Activated CD4-positive, alpha-beta memory T cell treated with anti-CD3 and anti-CD28 coated beads for 36 hours (primary cell): ENCODE results near the gene SURF2. TPM values are rescaled to one million over a fixed set of nuclear protein-coding genes. Genes with fewer than 3 reads are reported as not detected.

Experiments
- CTCF ChIA-PET: fragments of 350-600 bp; sonication (Branson Sonifier 250); formaldehyde crosslinking; loops from one replicate; lab custom pipeline; 2021; ENCODE audit warnings: antibody characterized with exemption, inconsistent platforms; lab: Charles Lee
- POLR2A ChIA-PET: fragments of 350-600 bp; sonication (Branson Sonifier 250); formaldehyde crosslinking; loops from one replicate; lab custom pipeline; 2021; ENCODE audit warnings: antibody characterized with exemption; lab: Charles Lee
- DNase-seq: peaks from one replicate; pipeline ENCODE4 v3.0.0-alpha.2; 2020
- H3K27ac Mint-ChIP-seq: one replicate; pipeline ENCODE4 v1.8.0; 2021; ENCODE audit warnings: mixed read lengths
- H3K27me3 Mint-ChIP-seq: one replicate; pipeline ENCODE4 v1.8.0; 2021; ENCODE audit warnings: mixed read lengths
- H3K36me3 Mint-ChIP-seq: one replicate; pipeline ENCODE4 v1.8.0; 2021; ENCODE audit warnings: mixed read lengths
- H3K4me1 Mint-ChIP-seq: one replicate; pipeline ENCODE4 v1.8.0; 2021; ENCODE audit warnings: low read depth, mixed read lengths
- H3K4me3 Mint-ChIP-seq: one replicate; pipeline ENCODE4 v1.8.0; 2021; ENCODE audit warnings: mild to moderate bottlenecking, mixed read lengths
- H3K9me3 Mint-ChIP-seq: one replicate; pipeline ENCODE4 v1.8.0; 2021; ENCODE audit warnings: mixed read lengths
- intact Hi-C: fragments of 100-400 bp; cut with micrococcal nuclease; formaldehyde crosslinking; loops from one replicate; pipeline ENCODE4 v1.15.1; 2023
- total RNA-seq, 2 experiments: library from RNA; stranded (reverse); gene quantifications; one replicate each; pipeline ENCODE4 v1.2.3, GENCODE V29; 2021

Gene SURF2
- total RNA-seq, 2 experiments from 2014 or later = 12.5 to 15.5 TPM

- H3K27me3 Mint-ChIP-seq = no peaks in the 10 kb centered on the region
- DNase-seq = peak; percentile 75
- POLR2A ChIA-PET = interaction anchor here (0.9 to 1.0 kb wide), 2 partner anchors 12 to 29 kb away, joined by 3 read pairs; no protein-coding TSS in a partner anchor
- H3K4me1 Mint-ChIP-seq = peaks cover 14% of the 10 kb centered on the region
- H3K36me3 Mint-ChIP-seq = peaks cover 27% of the 10 kb centered on the region
- CTCF ChIA-PET = interaction anchor here (0.8 to 2.4 kb wide), 10 partner anchors 46 to 218 kb away, joined by 3 to 8 read pairs (median 4); partner anchors contain the start of genes MED22, RPL7A, SURF1 and SURF2
- intact Hi-C loops = loop anchor here (5.0 to 10.0 kb wide), 3 partner anchors 49 to 219 kb away; partner anchors contain the start of genes SURF1 and SURF2
- H3K4me3 Mint-ChIP-seq = no peak overlapping the region
- no peaks in the 10 kb centered on the region for H3K9me3 Mint-ChIP-seq
- no peak overlapping the region for H3K27ac Mint-ChIP-seq
These were observed 47.6 kb downstream of the SURF2 start for GRCh38 chr9:133403766-133404453.

GRCh38 chr9:133404454-133405002 is 48.2 kb downstream of the SURF2 start:
- intact Hi-C loops = loop anchor here (5.0 to 10.0 kb wide), 3 partner anchors 50 to 220 kb away; partner anchors contain the start of genes SURF1 and SURF2
- Mint-ChIP-seq H3K4me3 (no peak overlapping the region), H3K9me3 (no peaks in the 10 kb centered on the region), H3K4me1 (peaks cover 14% of the 10 kb centered on the region), H3K27me3 (no peaks in the 10 kb centered on the region), H3K36me3 (peaks cover 27% of the 10 kb centered on the region), H3K27ac (no peak overlapping the region)
- CTCF ChIA-PET = interaction anchor here (0.8 to 2.4 kb wide), 9 partner anchors 46 to 218 kb away, joined by 3 to 8 read pairs (median 4); partner anchors contain the start of genes MED22, RPL7A, SURF1 and SURF2
- POLR2A ChIA-PET = interaction anchor here (0.9 kb wide), 1 partner anchor 29 kb away, joined by 3 read pairs; no protein-coding TSS in a partner anchor
- no peak for DNase-seq

GRCh38 chr9:133405508-133406438 is 49.4 kb downstream of the SURF2 start:
- Mint-ChIP-seq H3K4me3 (no peak overlapping the region), H3K27ac (no peak overlapping the region), H3K4me1 (peaks cover 14% of the 10 kb centered on the region), H3K27me3 (no peaks in the 10 kb centered on the region), H3K9me3 (no peaks in the 10 kb centered on the region), H3K36me3 (peaks cover 35% of the 10 kb centered on the region)
- DNase-seq = no peak
- CTCF ChIA-PET = interaction anchor here (0.9 to 1.2 kb wide), 3 partner anchors 11 to 81 kb away, joined by 3 to 7 read pairs (median 4); no protein-coding TSS in a partner anchor
- intact Hi-C loops = loop anchor here (1.0 to 10.0 kb wide), 3 partner anchors 51 to 221 kb away; partner anchors contain the start of genes SURF1 and SURF2
- POLR2A ChIA-PET = no interaction called here

GRCh38 chr9:133406480-133407307 is 50.3 kb downstream of the SURF2 start:
- Mint-ChIP-seq H3K9me3 (no peaks in the 10 kb centered on the region), H3K4me1 (peaks cover 14% of the 10 kb centered on the region), H3K36me3 (peaks cover 35% of the 10 kb centered on the region), H3K27ac (peak overlapping the region; percentile 83), H3K4me3 (no peak overlapping the region), H3K27me3 (no peaks in the 10 kb centered on the region)
- intact Hi-C loops = loop anchor here (1.0 to 10.0 kb wide), 5 partner anchors 15 to 222 kb away; partner anchors contain the start of genes SURF1 and SURF2
- CTCF ChIA-PET = interaction anchor here (0.9 to 1.2 kb wide), 2 partner anchors 10 to 80 kb away, joined by 3 to 7 read pairs; no protein-coding TSS in a partner anchor
- peak; percentile 92 for DNase-seq
- POLR2A ChIA-PET = no interaction called here

- H3K4me3 Mint-ChIP-seq = no peak overlapping the region
- no peak for DNase-seq
- H3K27ac Mint-ChIP-seq = no peak overlapping the region
- H3K4me1 Mint-ChIP-seq = peaks cover 14% of the 10 kb centered on the region
- peaks cover 44% of the 10 kb centered on the region for H3K36me3 Mint-ChIP-seq
- CTCF ChIA-PET = interaction anchor here (0.7 kb wide), 1 partner anchor 997 kb away, joined by 4 read pairs; no protein-coding TSS in a partner anchor
- H3K27me3 Mint-ChIP-seq = no peaks in the 10 kb centered on the region
- intact Hi-C loops = loop anchor here (10.0 kb wide), 2 partner anchors 53 to 223 kb away; partner anchors contain the start of genes SURF1 and SURF2
- POLR2A ChIA-PET = no interaction called here
- H3K9me3 Mint-ChIP-seq = no peaks in the 10 kb centered on the region
These were observed 51.7 kb downstream of the SURF2 start for GRCh38 chr9:133408042-133408441.

Other genes starting within 250 kb of the SURF2 start
- 10 to 100 TPM; 65.4 TPM for gene RALGDS, start 235.3 kb upstream of the SURF2 start, total RNA-seq
- 1 to 10 TPM; 3.2 to 3.6 TPM for gene GBGT1, start 192.6 kb upstream of the SURF2 start, total RNA-seq
- gene OBP2B, start 147.3 kb upstream of the SURF2 start, total RNA-seq = not detected
- gene ABO, start 81.3 kb upstream of the SURF2 start, total RNA-seq = not detected
- gene SURF6, start 20.4 kb upstream of the SURF2 start, total RNA-seq = 10 to 100 TPM; 16.9 to 18.2 TPM
- gene MED22, start 8.4 kb upstream of the SURF2 start, total RNA-seq = 10 to 100 TPM; 20.8 to 20.9 TPM
- 1,000 to 10,000 TPM; 3,340 to 3,454 TPM for gene RPL7A, start 8.3 kb upstream of the SURF2 start, total RNA-seq
- 10 to 100 TPM; 24.7 to 26.0 TPM for gene SURF1, start 63 bp upstream of the SURF2 start, total RNA-seq
- gene SURF4, start 19.5 kb downstream of the SURF2 start, total RNA-seq = 100 to 1,000 TPM; 358 to 368 TPM
- gene STKLD1, start 19.8 kb downstream of the SURF2 start, total RNA-seq = under 1 TPM; 0.69 to 0.90 TPM
- gene REXO4, start 61.5 kb downstream of the SURF2 start, total RNA-seq = 10 to 100 TPM; 24.2 to 26.3 TPM
- gene ADAMTS13, start 65.8 kb downstream of the SURF2 start, total RNA-seq = 1 to 10 TPM; 2.4 to 2.6 TPM
- gene CACFD1, start 103.4 kb downstream of the SURF2 start, total RNA-seq = 1 to 10 TPM; 1.1 to 1.2 TPM
- gene SLC2A6, start 122.5 kb downstream of the SURF2 start, total RNA-seq = 1 to 10 TPM; 2.2 to 2.6 TPM
- gene MYMK, start 168.4 kb downstream of the SURF2 start, total RNA-seq = not detected
- under 1 TPM; 0.05 to 0.07 TPM for gene ADAMTSL2, start 178.2 kb downstream of the SURF2 start, total RNA-seq